Measurements from ENCODE around the gene LIN54. TPM values are rescaled to one million over a fixed set of nuclear protein-coding genes. Genes with fewer than 3 reads are reported as not detected.
A peak's percentile ranks its signal among the peaks of the same experiment; 100 is the strongest.

Gene LIN54
- total and polyA plus RNA-seq, 12 donors, result 1.4 to 18.2 (median 9.8) TPM

- Histone ChIP-seq H3K27ac (peak overlapping the region in 1 of 5 donors; percentile 84), H3K36me3 (replicated peaks in 1 of 2) (no peaks in the 10 kb centered on the region), H3K27me3 (no peaks in the 10 kb centered on the region), H3K4me1 (replicated peaks in 1 of 2) (peaks cover 4 to 28% of the 10 kb centered on the region in 2 donors), H3K9me3 (replicated peaks in 1 of 3) (no peaks in the 10 kb centered on the region), H3K4me3 (peak overlapping the region in 1 of 4 donors; percentile 78)
- DNase-seq, result no peak
- TF ChIP-seq, protein P1, sequence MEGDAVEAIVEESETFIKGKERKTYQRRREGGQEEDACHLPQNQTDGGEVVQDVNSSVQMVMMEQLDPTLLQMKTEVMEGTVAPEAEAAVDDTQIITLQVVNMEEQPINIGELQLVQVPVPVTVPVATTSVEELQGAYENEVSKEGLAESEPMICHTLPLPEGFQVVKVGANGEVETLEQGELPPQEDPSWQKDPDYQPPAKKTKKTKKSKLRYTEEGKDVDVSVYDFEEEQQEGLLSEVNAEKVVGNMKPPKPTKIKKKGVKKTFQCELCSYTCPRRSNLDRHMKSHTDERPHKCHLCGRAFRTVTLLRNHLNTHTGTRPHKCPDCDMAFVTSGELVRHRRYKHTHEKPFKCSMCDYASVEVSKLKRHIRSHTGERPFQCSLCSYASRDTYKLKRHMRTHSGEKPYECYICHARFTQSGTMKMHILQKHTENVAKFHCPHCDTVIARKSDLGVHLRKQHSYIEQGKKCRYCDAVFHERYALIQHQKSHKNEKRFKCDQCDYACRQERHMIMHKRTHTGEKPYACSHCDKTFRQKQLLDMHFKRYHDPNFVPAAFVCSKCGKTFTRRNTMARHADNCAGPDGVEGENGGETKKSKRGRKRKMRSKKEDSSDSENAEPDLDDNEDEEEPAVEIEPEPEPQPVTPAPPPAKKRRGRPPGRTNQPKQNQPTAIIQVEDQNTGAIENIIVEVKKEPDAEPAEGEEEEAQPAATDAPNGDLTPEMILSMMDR (IDR thresholded peaks at IDR 0.05), result no peak
- no peak for TF ChIP-seq POLR2A (IDR thresholded peaks at IDR 0.05)
- intact Hi-C loops (cut with DNase I), result no loop called here
Observed at GRCh38 chr4:83013902-83014301, 3.3 kb upstream of the LIN54 start.

DNA sequence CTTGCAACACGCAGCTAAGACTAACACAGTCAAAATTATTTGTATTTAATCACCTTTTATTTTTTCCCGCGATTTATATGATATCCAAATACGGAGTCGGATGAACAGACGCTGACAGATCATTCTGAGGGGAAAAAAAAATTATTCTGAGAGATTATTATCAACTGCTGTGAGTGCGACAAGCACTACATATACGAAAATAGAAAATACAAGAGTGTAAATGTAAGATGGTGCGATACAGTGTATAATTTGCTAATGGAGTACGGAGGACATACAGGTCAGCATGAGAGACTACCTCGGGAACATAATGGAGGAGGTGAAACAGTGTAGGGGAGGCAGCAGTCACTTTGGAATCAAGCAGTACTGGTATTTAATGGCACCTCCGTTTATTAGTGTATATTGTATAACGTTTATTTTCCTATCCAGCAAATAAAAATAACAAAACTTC lies 2.8 kb upstream of the LIN54 start:
- TF ChIP-seq, protein P1 (IDR thresholded peaks at IDR 0.05), result no peak
- TF ChIP-seq POLR2A (IDR thresholded peaks at IDR 0.05), result no peak
- DNase-seq, result no peak
- Histone ChIP-seq H3K27me3 (no peaks in the 10 kb centered on the region), H3K27ac (peak overlapping the region in 4 of 5 donors; percentile 43 to 84 (median 64)), H3K4me3 (peak overlapping the region in 3 of 4 donors; percentile 56 to 78 (median 74)), H3K9me3 (replicated peaks in 1 of 3) (no peaks in the 10 kb centered on the region), H3K36me3 (replicated peaks in 1 of 2) (no peaks in the 10 kb centered on the region), H3K4me1 (replicated peaks in 1 of 2) (peaks cover 4 to 31% of the 10 kb centered on the region in 2 donors)
- intact Hi-C loops (cut with DNase I), result no loop called here
- 3 to 9% (median 7%) methylated on average over 13 of the region's 13 CpGs for WGBS, 4 donors

- H3K9me3 ChIP-seq (replicated peaks in 1 of 3), result no peaks in the 10 kb centered on the region
- H3K4me1 ChIP-seq (replicated peaks in 1 of 2), result peaks cover 4 to 31% of the 10 kb centered on the region in 2 donors
- H3K36me3 ChIP-seq (replicated peaks in 1 of 2), result no peaks in the 10 kb centered on the region
- DNase-seq, result peak; percentile 97 to 99 (median 98)
- H3K27me3 ChIP-seq, result no peaks in the 10 kb centered on the region
- peak overlapping the region; percentile 51 to 78 (median 68) for H3K4me3 ChIP-seq
- TF ChIP-seq, protein P1 (IDR thresholded peaks at IDR 0.05), result peak in 5 of 6 experiments; percentile 38 to 70 (median 48)
- peak; percentile 40 to 88 for TF ChIP-seq POLR2A (IDR thresholded peaks at IDR 0.05)
- 0 to 1% (median 1%) methylated on average over 4 to 73 of the region's 73 CpGs for WGBS, 4 donors
- intact Hi-C loops (cut with DNase I), result no loop called here
- peak overlapping the region; percentile 46 to 94 (median 84) for H3K27ac ChIP-seq
Observed at GRCh38 chr4:83012687-83013419, 2.2 kb upstream of the LIN54 start.

GRCh38 chr4:83012200-83012686 lies 1.6 kb upstream of the LIN54 start:
- peak in 6 of 7 donors; percentile 36 to 68 (median 44) for DNase-seq
- TF ChIP-seq, protein P1 (IDR thresholded peaks at IDR 0.05), result no peak
- no peak for TF ChIP-seq POLR2A (IDR thresholded peaks at IDR 0.05)
- peak overlapping the region; percentile 51 to 78 (median 68) for H3K4me3 ChIP-seq
- H3K4me1 ChIP-seq (replicated peaks in 1 of 2), result peaks cover 4 to 31% of the 10 kb centered on the region in 2 donors
- no peaks in the 10 kb centered on the region for H3K36me3 ChIP-seq (replicated peaks in 1 of 2)
- H3K27ac ChIP-seq, result peak overlapping the region; percentile 46 to 94 (median 84)
- WGBS, 4 donors, result 0 to 1% (median 0%) methylated on average over 14 to 43 of the region's 43 CpGs
- no peaks in the 10 kb centered on the region for H3K9me3 ChIP-seq (replicated peaks in 1 of 3)
- intact Hi-C loops (cut with DNase I), result no loop called here
- H3K27me3 ChIP-seq, result no peaks in the 10 kb centered on the region
